ENCODE results near the gene CFAP70. TPM values are rescaled to one million over a fixed set of nuclear protein-coding genes. Genes with fewer than 3 reads are reported as not detected.

The CFAP70 gene
- total RNA-seq, 2 experiments from 2014 or later: 0.58 to 0.60 TPM

Other genes with a start within 250 kb of the CFAP70 start
- gene NUDT13, start 248.4 kb downstream of the CFAP70 start, total RNA-seq: 1 to 10 TPM; 1.2 to 1.4 TPM
- 10 to 100 TPM; 39.2 to 39.8 TPM for gene ECD, start 190.9 kb downstream of the CFAP70 start, total RNA-seq
- gene FAM149B1, start 190.7 kb downstream of the CFAP70 start, total RNA-seq: 10 to 100 TPM; 11.1 to 12.6 TPM
- gene DNAJC9, start 111.6 kb downstream of the CFAP70 start, total RNA-seq: 10 to 100 TPM; 65.0 to 65.5 TPM
- gene MRPS16, start 106.2 kb downstream of the CFAP70 start, total RNA-seq: 100 to 1,000 TPM; 143 to 155 TPM
- gene ANXA7, start 55.2 kb upstream of the CFAP70 start, total RNA-seq: 100 to 1,000 TPM; 120 to 126 TPM
- gene MSS51, start 74.7 kb upstream of the CFAP70 start, total RNA-seq: 1 to 10 TPM in 1 of 2 experiments, under 1 TPM in 1; 0.94 to 1.4 TPM
- 10 to 100 TPM; 37.7 to 38.9 TPM for gene PPP3CB, start 137.2 kb upstream of the CFAP70 start, total RNA-seq
- gene USP54, start 232.5 kb upstream of the CFAP70 start, total RNA-seq: 1 to 10 TPM; 7.7 to 8.1 TPM

Measured in activated naive CD8-positive, alpha-beta T cell treated with anti-CD3 and anti-CD28 coated beads for 36 hours (primary cell).